ENCODE measurements around the gene EEF1A1. TPM values are rescaled to one million over a fixed set of nuclear protein-coding genes. Genes with fewer than 3 reads are reported as not detected.

EEF1A1 gene
- total and polyA plus RNA-seq, 2 of the 8 experiments (the other 6 are each of a cell fraction or from before 2014, with no cell fraction given): 13,823 to 13,927 TPM

GRCh38 chr6:73484438-73484837, 36.4 kb downstream of the EEF1A1 start (continued):
- TF ChIP-seq CTCF (IDR thresholded peaks at IDR 0.05; ENCODE audit: control extremely low read depth in 1 of 3, insufficient read depth in 1 of 3, low read depth in 1 of 3, low read length in 3 of 3) (no peak), CHD2 (IDR thresholded peaks at IDR 0.05; ENCODE audit: low read length) (no peak)
